Measurements from ENCODE around the gene C1orf167. TPM values are rescaled to one million over a fixed set of nuclear protein-coding genes. Genes with fewer than 3 reads are reported as not detected.

C1orf167 gene
- total and polyA plus RNA-seq, 2 of the 8 experiments (the other 6 are each of a cell fraction or from before 2014, with no cell fraction given): 0.70 to 1.3 TPM

DNA sequence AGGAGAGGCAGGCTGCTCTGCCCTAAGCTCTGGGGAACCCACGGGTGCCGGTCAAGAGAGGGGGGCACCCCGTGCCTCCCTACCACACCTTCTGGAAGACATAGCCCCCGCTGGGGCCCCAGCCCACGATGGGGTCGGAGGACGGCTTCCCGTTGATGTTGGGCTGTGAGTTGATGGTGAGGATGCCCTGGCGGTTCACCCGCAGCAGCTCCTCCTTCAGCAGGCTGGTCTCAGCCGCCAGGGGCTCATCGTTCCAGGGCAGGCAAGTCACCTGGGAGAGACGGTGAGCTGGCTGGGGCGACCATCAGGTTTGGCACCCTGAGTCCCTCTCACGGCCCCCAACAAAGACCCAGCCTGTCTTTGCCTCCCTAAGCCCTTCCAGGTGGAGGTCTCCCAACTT, 31.8 kb downstream of the C1orf167 start (continued):
- TF ChIP-seq HDAC2 (IDR thresholded peaks at IDR 0.05; ENCODE audit: borderline replicate concordance in 1 of 2, low read depth in 2 of 2, low read length in 2 of 2): no peak
- TF ChIP-seq EZH2 (IDR thresholded peaks at IDR 0.05; ENCODE audit: low read depth, low read length, severe bottlenecking): no peak
- TF ChIP-seq, protein P1, sequence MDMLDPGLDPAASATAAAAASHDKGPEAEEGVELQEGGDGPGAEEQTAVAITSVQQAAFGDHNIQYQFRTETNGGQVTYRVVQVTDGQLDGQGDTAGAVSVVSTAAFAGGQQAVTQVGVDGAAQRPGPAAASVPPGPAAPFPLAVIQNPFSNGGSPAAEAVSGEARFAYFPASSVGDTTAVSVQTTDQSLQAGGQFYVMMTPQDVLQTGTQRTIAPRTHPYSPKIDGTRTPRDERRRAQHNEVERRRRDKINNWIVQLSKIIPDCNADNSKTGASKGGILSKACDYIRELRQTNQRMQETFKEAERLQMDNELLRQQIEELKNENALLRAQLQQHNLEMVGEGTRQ (IDR thresholded peaks at IDR 0.05; ENCODE audit: low read length): no peak
- TF ChIP-seq KDM5A (IDR thresholded peaks at IDR 0.05; ENCODE audit: low read length): no peak
- TF ChIP-seq CBX8 (IDR thresholded peaks at IDR 0.05; ENCODE audit: borderline replicate concordance, low read depth, low read length): no peak
- TF ChIP-seq TCF12 (IDR thresholded peaks at IDR 0.05; ENCODE audit: low read depth, low read length): no peak
